HFF-Myc (cell line): ENCODE data around the gene CAPZA2.
A peak's percentile ranks its signal among the peaks of the same experiment; 100 is the strongest.

ENCODE experiments used
- DNase-seq: peaks from one replicate; pipeline ENCODE4 v3.0.0-alpha.2; 2011; ENCODE audit warnings: low read depth; ENCODE audit errors: extremely low read depth
- H3K4me3 ChIP-seq: replicated peaks from 2 replicates; pipeline ENCODE4 v1.5.1; 2011; ENCODE audit warnings: low read depth, mild to moderate bottlenecking, control low read depth, low read length
- TF ChIP-seq, protein P1 (sequence below): IDR thresholded peaks from 2 replicates; pipeline ENCODE4 v1.5.1; 2012; ENCODE audit warnings: mild to moderate bottlenecking, low read depth, low read length, control low read depth; ENCODE audit errors: missing control alignments

The CAPZA2 gene

GRCh38 chr7:116952635-116953371 is 90.4 kb downstream of the CAPZA2 start:
- TF ChIP-seq, protein P1, sequence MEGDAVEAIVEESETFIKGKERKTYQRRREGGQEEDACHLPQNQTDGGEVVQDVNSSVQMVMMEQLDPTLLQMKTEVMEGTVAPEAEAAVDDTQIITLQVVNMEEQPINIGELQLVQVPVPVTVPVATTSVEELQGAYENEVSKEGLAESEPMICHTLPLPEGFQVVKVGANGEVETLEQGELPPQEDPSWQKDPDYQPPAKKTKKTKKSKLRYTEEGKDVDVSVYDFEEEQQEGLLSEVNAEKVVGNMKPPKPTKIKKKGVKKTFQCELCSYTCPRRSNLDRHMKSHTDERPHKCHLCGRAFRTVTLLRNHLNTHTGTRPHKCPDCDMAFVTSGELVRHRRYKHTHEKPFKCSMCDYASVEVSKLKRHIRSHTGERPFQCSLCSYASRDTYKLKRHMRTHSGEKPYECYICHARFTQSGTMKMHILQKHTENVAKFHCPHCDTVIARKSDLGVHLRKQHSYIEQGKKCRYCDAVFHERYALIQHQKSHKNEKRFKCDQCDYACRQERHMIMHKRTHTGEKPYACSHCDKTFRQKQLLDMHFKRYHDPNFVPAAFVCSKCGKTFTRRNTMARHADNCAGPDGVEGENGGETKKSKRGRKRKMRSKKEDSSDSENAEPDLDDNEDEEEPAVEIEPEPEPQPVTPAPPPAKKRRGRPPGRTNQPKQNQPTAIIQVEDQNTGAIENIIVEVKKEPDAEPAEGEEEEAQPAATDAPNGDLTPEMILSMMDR: no peak
- H3K4me3 ChIP-seq: peak overlapping the region; percentile 65
- DNase-seq: no peak

- peak within 1 kb of the TSS; percentile 65 for H3K4me3 ChIP-seq
- TF ChIP-seq, protein P1: no peak
- DNase-seq: no peak
These were observed 91.1 kb downstream of the CAPZA2 start, which contains the start of gene ST7 for GRCh38 chr7:116953372-116953905. TSS of gene ST7 (plus strand) at chr7:116953501. CDS start at chr7:116953541, 40 bp downstream.

GRCh38 chr7:116953906-116954838 is 91.8 kb downstream of the CAPZA2 start:
- peak overlapping the region; percentile 65 for H3K4me3 ChIP-seq
- DNase-seq: peak; percentile 73
- TF ChIP-seq, protein P1: no peak

- peak overlapping the region; percentile 65 for H3K4me3 ChIP-seq
- TF ChIP-seq, protein P1: no peak
- DNase-seq: no peak
These were observed 93.0 kb downstream of the CAPZA2 start for GRCh38 chr7:116955340-116955739.

DNA sequence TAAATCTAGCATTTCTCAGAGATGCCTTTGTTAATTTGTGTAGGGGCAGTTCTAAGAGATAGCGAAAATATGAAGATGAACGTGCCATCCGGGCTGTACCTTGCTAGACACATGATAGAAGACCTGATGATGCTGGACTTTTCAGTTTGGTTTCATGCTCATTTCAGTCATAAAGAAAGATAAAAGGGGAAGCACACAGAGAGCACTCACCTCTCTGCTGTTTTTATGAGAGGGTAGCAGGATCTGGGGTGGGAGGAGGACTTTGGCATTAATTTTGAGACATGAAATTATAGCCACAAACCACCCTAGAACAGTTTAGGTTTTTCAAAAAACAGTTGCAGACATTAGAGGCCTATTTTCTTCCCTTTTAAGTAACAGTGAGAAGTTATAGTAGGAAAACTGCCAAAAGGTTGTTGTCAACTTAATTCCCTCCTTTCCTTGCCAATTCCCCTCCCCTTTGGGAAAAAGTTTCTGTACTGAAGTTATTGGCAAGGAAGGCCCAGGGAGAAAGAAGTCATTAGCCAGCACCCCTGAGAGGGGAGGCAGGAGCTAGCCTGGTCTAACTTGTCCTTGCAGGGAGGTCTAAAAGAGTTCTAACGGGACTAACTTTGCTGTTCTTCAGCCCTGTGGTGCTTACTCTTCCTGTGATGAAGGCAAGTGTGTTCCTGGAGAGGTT is 93.6 kb downstream of the CAPZA2 start:
- H3K4me3 ChIP-seq: no peak overlapping the region
- TF ChIP-seq, protein P1: no peak
- DNase-seq: no peak

DNA sequence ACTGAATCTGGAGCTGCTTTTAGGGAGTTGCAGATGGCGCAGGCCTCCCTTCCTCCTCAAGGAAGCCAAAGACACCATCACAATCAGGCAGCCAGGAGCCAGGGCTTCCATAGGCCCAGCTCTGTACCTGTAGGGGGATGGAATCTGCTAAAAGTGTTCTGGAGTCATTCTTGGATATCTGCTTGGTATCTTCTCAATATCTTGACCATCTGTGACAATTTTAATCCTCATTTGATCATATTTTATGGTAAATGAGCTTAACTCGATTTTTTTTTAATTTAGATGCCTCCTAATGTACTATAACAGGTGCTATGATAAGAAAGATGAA is 94.1 kb downstream of the CAPZA2 start:
- TF ChIP-seq, protein P1: no peak
- DNase-seq: no peak
- no peak overlapping the region for H3K4me3 ChIP-seq
